Retina (tissue), 1 donor: ENCODE data around the gene STUM.
"Not testable (repeated sequence)": the region's sequence is repeated elsewhere in the genome, so short reads cannot be mapped to it uniquely, and the experiment has no call there.

Experiments
- DNase-seq: peaks from one replicate; pipeline ENCODE4 v3.0.0-alpha.2; 2016

The STUM gene, protein sequence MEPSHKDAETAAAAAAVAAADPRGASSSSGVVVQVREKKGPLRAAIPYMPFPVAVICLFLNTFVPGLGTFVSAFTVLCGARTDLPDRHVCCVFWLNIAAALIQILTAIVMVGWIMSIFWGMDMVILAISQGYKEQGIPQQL

DNA sequence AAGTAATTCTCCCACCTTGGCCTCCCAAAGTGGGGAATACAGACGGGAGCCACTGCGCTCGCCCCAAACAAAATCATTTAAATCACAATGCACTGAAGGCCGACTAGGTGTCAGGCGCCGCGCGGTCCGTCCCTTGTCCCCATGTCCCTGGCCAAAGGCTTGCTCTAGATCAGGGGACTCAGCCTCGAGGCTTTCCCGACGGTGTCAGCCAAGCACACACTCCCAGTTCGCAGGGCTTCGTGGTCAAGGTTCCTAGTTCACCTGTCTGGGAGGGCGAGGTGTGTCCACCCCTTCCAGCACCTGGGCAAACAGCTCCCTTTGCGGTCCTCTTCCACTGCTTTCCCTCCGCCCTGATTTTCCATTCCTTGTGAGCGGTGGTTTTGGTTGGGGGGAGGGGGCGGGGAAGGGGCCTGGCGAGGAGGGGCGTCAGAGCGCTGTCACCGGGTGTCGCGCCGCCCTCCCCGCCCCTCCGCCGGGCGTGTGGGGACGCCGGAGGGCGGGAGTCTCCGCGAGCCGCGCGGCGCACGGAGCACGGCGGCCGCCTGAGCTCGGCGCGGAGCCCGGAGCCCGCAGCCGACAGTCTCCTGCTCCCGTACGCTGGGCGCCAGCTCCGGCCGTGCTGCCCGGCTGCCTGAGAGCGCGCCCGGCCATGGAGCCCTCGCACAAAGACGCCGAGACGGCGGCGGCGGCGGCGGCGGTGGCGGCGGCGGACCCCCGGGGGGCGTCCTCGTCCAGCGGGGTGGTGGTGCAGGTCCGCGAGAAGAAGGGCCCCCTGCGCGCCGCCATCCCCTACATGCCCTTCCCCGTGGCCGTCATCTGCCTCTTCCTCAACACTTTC, at the start of gene STUM:
TSS of gene STUM (plus strand) at position 509 of the 838 bp plus-strand sequence. CDS start at position 650, 141 bp downstream.
- peak; percentile 61 for DNase-seq

DNA sequence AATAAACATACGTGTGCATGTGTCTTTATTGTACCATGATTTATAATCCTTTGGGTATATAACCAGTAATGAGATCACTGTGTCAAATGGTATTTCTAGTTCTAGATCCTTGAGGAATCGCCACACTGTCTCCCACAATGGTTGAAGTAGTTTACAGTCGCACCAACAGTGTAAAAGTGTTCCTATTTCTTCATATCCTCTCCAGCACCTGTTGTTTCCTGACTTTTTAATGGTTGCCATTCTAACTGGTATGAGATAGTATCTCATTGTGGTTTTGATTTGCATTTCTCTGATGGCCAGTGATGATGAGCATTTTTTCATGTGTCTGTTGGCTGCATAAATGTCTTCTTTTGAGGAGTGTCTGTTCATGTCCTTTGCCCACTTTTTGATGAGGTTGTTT, 48.9 kb upstream of the STUM start:
- not testable (repeated sequence) for DNase-seq

DNA sequence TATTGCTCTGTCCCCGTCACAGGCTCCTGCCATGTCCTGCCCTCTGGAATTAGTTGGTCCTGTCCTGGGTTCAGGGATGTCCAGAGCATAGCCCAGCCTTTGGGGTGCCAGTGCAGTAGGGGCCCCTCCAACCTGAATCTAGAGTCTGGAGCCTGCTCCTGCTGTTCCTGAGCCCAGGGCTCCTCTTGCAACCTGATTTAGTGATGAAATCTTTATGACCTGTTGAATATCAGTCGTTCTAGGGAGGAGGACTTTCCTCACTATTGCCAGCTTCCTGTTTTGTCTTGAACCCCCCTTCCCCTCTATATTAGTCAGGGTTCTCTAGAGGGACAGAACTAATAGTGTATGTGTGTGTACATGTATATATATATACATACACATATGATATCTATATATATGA, 42.5 kb upstream of the STUM start:
- no peak for DNase-seq

DNA sequence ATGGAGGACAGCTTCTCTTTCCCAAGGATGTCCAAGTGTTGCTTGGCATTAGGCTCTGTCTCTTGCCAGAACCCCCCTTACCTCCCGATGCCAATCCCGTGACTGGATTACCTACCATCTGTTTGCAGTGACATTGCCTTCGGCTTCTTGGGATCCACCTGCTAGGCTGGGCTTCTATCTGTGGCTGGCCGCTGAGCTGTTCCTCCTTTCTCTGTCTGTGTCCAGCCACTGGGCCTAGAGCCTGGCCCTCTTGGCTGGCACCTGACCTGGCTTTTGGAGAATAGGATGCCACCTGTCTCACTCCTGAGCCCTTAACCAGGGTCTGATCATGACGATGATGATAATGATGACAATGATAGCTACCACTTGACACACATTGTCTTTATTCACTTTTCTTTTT, 41.6 kb upstream of the STUM start:
- no peak for DNase-seq

DNA sequence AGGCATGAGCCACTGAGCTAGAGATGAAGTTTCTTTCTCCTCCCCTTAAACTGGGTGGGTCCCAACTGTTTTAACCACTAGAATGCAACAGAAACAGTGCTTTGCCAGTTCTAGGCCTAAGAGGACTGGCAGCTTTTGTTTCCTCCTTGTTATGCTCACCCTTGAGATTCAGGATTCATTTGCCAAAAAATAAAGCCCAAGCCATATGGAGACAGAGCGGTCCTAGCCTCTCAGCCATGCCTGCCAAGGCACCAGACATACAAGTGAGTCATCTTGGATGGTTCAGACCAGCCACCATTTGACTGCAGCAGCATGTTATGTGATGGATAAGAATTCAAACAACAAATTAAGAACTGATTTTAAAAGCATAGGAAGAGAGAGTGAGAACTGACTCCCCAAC, 38.1 kb upstream of the STUM start:
- no peak for DNase-seq

DNA sequence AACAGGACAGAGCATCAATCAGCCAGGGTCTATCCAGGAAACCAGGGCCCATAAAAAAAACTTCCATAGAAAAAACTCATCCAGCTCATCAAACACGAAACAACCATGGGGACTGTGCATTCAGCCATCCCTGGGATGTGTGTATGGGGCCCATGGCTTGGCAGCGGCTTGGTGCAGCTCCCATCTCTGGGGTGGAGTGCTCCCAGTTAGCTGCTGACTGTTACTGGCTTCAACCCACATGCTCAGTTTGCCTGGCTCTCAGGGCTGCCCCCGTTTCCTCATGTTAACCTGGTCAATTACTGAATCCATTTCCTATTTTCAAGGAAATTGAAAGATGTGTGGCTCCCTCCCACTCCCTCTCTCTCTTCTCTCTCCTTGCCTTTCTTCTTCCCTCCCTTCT, 37.3 kb upstream of the STUM start:
- no peak for DNase-seq

DNA sequence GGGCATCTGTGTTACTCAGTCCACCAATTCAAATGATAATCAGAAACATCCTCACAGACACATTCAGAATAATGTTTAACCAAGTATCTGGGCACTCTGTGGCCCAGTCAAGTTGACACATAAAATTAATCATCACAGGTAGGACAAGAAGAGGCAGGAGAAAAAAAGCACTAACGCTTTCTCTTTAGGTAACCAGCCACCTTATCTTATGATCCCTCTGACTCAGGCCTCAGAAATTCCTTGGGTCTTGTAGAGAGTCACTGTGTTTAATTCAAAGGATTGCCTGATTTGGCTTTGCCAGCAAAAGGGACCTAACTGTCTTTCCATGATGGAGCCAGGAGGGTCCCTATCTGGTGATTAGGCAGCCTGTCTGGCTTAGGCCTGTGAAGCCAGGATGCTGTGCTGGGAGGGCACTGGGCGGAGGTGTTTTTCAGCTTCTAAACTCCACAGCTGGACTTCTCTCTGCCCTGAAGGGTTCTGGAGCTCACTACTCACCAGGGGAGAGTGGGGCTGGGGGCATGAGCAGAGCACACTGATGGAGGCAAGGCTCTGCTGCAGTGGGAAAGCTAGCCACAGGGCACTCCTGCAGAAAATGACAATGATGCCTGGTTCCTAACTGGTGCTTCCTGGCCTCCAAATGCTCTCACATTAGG, 36.4 kb upstream of the STUM start:
- no peak for DNase-seq

DNA sequence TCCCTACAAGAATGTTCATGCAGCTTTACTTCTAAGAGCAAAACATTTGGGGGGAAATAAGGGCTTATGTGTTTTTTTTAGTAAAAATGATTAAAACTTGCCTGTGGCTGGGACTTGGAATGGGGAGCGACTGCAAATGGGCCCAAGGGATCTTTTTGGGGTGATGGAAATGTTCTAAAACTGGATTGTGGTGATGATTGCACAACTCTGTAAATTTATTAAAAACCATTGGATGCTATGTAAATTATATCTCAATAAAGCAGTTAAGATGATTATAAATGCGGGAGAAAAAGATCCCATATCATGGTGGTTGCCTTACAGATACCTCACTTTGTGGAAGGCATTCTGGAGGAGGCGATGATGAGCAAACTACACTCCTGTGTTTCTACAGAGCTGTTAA, 30.2 kb upstream of the STUM start:
- no peak for DNase-seq

DNA sequence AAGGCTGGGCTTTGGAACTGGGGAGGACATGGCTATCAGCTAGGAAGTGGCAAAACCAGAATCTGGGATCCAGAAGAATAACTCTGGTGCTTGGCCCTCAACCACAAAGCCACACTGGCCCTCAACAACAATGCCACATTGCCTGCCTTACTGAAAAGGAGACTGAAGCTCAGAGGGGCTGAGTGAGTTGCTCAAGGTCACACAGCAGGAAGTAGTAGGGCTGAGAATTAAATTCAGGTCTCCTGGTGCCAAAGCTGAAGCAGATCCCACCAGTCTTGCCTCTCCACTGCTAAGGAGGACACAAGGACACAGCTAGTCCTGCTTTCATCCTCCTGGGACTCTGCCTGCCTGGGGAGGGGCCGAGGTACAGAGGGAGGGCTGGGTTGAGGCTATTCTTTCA, 29.4 kb upstream of the STUM start:
- DNase-seq = no peak

DNA sequence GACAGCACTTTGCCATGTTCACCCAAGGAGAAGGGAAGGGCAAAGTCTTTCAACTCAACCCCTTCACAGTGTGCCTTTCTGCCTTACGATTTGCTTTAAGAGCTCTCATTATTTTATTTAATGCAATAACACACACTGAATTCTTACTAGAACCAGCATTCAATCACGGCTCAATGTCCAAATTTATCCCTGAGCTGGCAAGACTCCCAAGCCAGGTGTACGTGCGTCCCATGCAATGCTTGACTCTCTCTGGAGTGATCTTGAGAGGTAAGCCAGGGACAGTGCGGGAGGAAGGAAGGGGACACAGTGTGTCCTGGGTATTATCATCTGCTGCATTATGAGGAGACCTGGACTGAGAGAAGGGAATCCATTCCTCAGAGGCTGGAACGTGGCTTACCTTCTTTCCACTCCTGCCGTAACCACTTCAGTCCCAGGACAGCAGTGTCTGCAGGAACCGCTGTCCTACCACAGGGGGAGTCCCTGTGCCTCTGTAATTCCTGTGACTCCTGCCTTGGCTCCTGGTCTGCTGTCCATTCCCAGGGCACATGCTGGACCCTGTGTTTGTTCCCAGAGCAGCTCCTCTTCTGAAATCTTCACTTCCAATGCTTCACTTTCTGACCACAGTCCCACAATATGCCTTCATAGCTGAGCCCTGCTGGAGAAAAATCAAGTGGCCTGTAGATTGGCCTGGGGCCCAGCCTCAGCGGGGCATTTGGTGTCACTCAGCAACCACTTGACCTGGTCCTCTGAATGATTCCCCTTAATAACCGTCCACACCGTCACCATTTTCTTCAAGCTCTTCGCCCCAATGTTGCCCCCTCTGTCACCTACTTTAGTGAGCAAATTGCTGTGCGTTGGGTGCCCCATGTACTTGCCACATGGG, 28.6 kb upstream of the STUM start:
- DNase-seq = no peak

DNA sequence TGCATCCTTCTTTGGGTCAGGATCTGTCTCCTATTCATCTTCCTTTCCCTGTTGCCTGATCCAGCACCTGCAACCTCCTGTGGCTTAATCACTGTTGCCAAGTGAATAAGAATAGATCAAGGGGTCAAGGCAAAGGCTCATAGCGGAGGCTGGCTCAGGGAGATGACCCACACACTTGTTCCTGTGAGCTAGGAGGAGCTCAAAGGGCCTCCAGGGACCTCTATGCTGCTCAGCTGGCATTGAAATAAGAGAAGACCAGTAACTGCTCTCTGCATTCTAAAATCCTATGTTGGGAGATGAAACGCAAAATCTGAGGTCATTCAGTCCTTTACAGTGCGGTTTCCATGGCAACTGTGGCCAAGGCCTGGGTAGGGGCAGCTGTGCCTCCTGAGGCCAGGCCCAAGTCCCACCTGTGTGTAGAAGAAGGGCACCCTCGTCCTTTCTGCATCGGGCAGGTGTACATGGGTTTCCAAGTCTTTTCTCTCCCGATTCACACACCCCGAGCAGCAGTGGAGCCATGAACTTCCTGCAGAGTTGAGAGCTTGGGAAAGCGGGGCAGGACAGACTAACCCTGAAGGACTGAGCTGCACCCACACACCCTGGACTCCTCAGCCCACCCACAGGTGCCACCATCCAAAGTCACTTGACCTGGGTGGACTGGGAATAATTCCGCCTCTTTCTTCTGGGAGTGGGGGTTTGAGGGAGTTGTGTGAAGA, 27.8 kb upstream of the STUM start:
- no peak for DNase-seq

DNA sequence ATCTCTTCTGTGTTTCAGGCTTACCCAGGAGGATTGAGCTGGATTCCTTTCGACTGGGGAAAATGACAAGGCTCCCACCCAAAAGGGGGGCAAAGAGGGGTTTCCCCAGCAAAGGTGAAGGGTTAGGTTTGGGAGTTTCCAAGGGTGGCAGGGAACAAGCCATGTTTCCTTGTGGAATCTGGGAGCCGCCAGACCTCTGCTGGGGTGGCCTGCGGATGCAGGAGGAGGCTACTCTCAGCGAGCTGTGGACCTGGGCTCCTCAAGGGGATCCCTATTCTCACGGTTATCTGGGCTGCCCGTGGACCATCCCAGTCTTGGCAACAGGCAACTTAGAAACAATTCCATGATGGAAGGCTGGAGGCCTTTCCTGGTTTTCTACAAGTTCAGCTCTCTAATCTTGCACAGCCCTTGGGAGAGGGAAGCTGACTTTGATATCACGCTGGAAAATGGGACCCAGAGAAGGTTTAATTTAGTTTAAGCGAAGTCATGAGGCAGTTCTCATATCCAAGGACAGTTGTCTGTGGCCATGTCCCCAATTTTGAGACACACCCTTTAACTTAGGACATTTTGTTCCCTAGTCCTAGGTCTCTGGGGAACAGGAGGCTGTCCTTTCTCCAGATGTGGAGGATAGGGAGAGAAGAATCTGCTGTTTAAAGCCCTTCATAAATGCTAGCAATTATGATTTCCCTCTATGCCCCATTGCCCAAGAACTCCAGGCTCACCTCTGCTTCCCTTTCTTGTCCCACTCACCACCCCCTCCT, 24.7 kb upstream of the STUM start:
- no peak for DNase-seq

DNA sequence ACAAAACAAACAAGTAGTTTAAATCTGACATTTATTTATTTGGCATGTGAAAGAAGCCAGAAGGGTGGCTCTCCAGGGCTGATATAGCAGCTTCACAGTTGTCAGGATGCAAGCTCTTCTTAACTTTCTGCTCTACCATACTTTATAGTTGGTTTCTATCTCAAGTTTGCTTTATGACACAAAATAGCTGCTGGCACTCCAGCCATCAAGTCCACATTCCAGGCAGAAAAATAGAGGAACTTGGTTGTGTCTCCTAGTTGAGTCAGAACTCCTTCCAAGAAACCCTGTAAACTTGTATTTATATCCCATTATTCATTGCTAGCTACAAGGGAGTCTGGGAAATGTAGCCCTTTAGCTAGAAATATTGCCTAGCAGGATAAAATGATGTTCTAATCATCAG, 24.0 kb upstream of the STUM start:
- no peak for DNase-seq

DNA sequence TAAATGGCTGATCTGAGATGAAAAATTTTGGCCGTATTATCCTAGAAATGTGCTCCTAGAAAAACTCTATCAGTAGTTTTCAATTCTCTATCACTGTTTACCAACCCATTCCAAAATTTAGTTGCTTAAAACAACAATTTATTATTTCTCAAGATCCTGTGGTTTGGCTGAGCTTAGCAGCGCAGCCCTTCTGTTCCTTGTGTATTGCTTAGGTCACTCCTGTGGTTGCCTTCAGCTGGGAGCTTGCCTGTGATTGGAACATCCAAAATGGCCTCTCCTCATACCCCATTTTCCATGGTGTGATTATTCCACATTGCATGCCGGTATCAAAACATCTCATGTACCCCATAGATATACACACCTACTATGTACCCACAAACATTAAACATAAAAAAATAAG, 22.8 kb upstream of the STUM start:
- DNase-seq = no peak

DNA sequence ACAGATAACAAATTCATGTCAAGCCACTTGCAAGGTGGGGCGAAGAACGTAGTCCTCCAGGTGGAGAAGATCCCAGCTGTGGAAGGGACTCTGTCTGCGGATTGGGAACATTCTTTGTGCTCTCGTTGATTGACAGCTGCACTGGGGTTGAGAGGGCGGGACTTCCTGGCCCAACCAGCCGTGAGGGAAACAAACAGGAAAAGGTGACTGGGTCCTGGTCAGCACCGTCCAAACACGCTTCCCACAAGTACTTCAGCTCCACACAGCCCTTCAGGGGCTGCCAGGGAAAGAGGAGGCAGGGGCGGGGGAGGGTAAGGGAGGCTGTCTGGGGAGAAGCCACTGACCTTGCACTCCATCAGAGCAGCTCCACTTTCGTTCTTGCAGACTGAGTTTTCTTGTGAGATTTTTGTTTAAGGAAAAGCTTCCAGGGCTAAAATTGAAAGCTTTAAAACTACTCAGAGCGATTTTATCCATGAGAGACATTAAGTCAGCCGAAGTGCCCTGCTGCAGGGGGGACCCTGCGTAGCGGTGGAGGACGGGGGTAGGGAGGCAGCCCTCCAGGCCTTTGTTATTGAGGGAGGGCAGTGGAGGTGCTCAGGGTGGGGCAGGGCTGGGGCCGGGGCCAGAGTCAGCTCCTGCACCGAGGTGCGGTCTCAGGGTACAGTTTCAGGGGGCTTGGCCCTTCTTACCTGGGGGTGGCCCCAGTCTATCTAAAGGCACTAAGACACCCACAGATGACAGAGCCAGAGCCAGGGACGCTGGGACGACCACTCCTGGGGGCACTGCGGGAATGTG, 21.6 kb upstream of the STUM start:
- DNase-seq = no peak

DNA sequence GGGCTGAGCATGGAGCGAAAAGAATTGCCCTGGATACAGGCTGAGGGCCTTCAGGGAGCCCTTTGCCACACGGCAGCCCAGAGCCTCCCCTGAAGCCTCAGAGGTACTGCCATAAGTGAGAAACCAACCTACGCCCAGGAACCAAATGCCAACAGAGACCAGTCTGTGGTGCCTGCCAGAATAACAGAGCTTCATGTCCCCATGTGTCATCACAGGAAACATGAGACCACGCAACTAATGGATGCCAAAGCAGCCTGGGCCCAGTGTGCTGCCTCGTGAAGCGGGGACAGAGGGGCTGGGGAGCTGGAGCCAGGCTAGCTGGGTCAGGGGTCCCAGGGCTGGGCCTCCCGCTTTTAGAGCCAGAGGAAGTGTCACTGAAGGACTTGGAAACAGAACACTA, 18.7 kb upstream of the STUM start:
- DNase-seq = no peak

DNA sequence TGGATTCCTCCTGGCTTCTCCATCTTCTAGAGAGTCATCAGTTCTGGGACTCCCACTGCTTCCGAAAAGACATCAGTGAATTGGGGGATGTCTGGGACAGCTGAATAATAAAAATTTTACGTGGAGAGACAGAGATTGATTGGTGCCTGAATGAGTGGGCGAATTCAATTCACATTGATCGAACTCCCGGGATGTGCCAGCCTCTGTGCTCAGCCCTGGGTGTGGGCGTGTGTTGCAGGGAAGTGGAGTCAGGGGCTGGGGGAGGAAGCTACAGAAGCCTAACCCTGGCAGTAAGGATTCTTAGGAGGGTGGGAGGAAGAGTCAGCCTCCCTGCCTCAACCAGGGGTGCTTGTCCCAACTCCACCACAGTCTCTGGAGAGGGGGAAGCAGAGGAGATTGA, 18.0 kb upstream of the STUM start:
- no peak for DNase-seq

DNA sequence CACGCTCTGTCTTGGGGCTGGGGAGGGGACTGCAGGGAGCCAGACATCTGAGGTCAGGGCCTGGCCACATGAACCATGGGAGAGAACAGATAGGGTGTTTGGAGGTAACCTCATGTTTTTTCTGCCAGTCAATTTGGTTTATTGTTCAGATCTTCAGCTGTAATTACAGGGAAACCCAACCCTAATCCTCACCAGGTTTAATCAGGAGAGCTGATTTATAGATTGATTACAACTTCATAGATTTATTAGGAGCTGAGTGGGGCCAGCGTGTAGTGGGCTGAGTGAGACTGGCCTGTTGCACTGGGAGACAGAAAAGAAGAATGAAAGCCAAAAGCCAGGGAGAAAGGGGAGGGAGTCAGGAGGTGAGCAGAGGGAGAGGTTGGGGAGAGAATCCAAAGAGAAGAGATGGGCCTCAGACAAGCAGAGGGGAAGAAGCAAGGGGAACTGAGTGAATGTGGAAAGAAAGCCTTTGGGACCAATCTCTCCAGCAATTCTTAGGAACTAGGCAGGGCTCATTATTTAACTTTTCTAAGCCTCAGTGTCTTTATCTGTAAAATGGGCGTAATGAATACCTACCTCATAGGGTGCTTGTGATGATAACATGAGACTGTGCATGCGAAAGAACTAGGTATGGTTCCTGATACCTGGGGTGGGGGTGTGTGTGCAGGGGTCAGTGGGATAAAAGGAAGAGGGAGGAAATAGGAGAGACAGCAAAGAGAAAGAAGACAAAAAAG, 17.0 kb upstream of the STUM start:
- no peak for DNase-seq

DNA sequence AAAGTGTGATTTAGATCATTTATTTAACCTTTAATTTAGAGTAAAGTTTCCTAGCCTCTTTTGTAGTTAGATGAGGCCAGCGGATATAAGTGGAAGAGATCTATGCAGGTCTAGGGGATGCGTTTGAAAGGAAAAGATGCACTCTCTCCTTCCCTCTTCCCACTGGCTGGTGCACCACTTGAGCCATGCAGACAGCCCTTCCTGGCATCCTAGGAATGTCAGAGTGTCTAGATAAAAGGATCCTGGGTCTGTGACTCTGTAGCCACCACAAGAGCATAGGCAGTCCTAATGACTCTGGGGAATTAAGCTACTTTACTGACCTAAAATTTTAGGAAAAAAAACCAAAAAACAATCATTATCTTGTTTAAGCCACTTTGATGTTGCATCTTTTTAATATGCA, 16.0 kb upstream of the STUM start:
- DNase-seq = no peak

DNA sequence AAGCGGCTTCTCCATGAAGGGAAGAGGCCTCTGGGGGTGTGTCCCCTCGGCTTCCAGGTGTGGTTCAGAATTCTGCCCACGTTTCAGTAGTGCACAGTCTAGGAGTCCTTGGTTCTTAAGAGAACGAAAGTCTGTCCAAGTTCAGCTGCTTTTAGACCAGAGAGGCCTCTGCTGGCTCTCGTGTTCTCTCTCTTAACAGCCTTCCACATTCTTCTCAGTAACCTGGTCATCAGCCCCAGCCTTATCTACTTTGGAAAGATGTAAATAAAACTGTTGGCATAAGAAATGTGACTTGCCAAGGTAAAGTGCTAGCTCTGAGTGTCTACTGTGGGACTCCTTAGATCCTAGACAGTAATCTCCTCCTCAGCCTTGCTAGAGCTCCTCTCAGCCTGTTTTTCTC, 15.3 kb upstream of the STUM start:
- DNase-seq = no peak
